ENCODE results near the gene CCT7. TPM values are rescaled to one million over a fixed set of nuclear protein-coding genes. Genes with fewer than 3 reads are reported as not detected.

Gene CCT7
- total and polyA plus RNA-seq, 11 donors, result 156 to 328 (median 200) TPM

DNA sequence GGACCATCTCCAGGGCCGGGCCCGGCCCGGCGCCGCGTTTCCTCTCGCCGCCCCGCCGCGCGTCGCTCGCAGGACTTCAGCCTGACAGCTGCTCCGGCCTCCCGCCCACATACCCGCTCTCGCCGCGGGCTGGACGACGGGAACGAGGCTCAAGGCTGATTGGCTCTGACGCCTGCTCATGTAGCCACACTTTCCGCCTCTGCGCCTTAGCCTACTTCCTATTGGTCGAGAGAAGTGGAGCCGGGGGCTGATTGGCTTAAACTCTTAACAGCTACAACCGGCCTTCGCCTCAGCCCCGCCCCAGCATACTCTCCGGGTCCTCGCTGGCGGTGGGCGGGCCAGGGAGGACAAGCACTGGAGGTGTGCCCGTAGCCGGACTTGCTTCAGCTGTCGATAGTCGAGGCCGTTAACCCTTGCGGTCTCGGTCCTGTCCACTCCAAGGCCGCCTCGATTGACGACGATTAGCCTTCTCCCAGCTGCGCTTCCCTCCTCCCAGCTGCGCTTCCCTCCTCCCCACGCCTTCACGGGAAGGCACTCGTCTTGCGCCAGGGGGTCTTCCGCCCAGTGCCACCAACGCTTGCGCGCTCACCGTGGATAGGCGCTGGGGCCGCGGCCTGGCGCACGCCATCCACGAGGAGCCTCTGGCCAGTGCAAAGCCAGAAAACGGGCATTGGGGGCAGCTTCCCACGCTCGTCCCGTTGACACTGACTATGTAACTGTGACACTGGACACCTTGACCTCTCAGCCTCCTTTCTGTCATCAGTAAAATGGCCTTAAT, 765 bp upstream of the CCT7 start, which contains the start of gene PRADC1:
TSS of gene PRADC1 (minus strand) at position 86 of the 778 bp plus-strand sequence. CDS start at position 7, 79 bp downstream.
- no peaks in the 10 kb centered on the region for H3K27me3 ChIP-seq
- intact Hi-C loops (cut with DNase I), result loop anchor here in 6 of 10 donors (2.0 to 5.0 kb wide), 2 partner anchors 154 to 163 kb away; partner anchors contain the start of genes ALMS1 (in 5 of the 6) and SFXN5 (in 1 of the 6)
- peak within 1 kb of the TSS; percentile 77 to 98 (median 94) for H3K27ac ChIP-seq
- WGBS, 4 donors, result 0 to 1% (median 0%) methylated on average over 31 to 67 of the region's 67 CpGs
- H3K4me1 ChIP-seq, result peaks cover 0 to 43% (median 30%) of the 10 kb centered on the region in 12 donors
- H3K9me3 ChIP-seq, result no peaks in the 10 kb centered on the region
- TF ChIP-seq, protein P1, sequence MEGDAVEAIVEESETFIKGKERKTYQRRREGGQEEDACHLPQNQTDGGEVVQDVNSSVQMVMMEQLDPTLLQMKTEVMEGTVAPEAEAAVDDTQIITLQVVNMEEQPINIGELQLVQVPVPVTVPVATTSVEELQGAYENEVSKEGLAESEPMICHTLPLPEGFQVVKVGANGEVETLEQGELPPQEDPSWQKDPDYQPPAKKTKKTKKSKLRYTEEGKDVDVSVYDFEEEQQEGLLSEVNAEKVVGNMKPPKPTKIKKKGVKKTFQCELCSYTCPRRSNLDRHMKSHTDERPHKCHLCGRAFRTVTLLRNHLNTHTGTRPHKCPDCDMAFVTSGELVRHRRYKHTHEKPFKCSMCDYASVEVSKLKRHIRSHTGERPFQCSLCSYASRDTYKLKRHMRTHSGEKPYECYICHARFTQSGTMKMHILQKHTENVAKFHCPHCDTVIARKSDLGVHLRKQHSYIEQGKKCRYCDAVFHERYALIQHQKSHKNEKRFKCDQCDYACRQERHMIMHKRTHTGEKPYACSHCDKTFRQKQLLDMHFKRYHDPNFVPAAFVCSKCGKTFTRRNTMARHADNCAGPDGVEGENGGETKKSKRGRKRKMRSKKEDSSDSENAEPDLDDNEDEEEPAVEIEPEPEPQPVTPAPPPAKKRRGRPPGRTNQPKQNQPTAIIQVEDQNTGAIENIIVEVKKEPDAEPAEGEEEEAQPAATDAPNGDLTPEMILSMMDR (IDR thresholded peaks at IDR 0.05), result no peak
- TF ChIP-seq POLR2A (IDR thresholded peaks at IDR 0.05), result peak in 1 of 2 donors; percentile 85
- peak within 1 kb of the TSS; percentile 60 to 92 (median 78) for H3K4me3 ChIP-seq
- ATAC-seq (peak; percentile 93 to 97 (median 96)), DNase-seq (peak; percentile 98 to 99 (median 99))
- H3K36me3 ChIP-seq, result peaks cover 0 to 25% (median 21%) of the 10 kb centered on the region in 9 donors

DNA sequence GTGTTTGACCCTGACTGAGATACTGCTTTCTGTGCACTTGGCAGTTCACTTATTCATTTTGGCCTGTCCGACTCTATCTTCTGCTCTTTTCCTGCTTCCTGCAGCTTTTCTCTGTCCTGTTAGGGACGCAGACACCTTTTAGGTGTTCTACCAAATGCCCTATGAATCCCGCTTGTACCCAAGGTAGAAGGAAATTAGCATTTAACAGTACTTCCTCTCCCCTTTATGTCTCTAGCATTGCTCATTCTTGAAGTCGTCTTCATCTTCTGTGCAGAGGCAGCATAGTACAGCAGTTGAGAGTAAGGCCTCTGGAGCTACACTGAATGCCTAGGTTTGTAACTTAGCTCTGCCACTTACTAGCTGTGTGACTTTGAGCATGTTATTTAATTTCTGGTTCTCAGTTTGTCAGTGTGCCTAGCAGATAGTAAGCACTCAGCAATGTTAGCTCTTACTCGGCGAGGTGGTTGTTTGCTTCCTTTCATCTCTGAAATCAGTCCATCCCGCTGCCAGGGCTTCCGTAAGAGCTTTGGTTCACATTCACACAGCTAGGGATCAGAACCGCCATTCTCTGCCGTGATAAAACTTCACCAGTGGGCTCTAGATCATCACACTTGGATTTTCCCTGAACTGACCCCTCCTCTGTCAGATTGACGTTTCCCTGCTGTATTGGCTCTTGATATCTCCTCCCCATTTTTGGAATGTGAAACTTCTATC, 1.4 kb downstream of the CCT7 start:
- Histone ChIP-seq H3K9me3 (no peaks in the 10 kb centered on the region), H3K4me1 (peaks cover 0 to 60% (median 37%) of the 10 kb centered on the region in 12 donors), H3K36me3 (peaks cover 0 to 32% (median 16%) of the 10 kb centered on the region in 9 donors), H3K27me3 (no peaks in the 10 kb centered on the region), H3K4me3 (peak overlapping the region in 11 of 12 donors; percentile 67 to 92 (median 78)), H3K27ac (peak overlapping the region in 5 of 12 donors; percentile 93 to 98 (median 96))
- no peak for DNase-seq
- TF ChIP-seq POLR2A (IDR thresholded peaks at IDR 0.05), result no peak
- TF ChIP-seq, protein P1 (IDR thresholded peaks at IDR 0.05), result no peak
- ATAC-seq, result no peak
- intact Hi-C loops (cut with DNase I), result no loop called here
- 60 to 64% (median 61%) methylated on average over 11 of the region's 11 CpGs for WGBS, 4 donors

DNA sequence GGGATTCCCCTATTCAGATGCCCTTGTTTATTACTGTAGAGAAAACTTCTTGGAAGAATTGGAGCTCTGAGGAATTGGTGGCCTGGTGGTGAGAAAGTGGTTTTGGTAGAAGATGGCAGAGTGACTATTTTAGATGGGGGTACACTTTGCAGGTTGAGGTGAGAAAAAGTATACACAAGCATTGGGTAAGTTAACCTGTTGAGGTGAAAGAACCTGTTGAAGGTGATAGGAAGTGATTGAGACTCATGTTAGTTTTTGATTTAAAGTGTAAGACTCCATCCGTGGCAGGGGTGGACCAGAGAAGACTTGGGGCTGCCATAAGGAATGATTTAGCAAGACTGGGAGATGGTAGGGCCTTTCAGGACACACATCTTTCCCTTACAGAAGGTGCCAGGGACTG, 3.1 kb downstream of the CCT7 start:
- Histone ChIP-seq H3K4me1 (peaks cover 0 to 59% (median 37%) of the 10 kb centered on the region in 12 donors), H3K9me3 (no peaks in the 10 kb centered on the region), H3K27me3 (no peaks in the 10 kb centered on the region), H3K27ac (no peak overlapping the region), H3K4me3 (no peak overlapping the region), H3K36me3 (peaks cover 0 to 49% (median 33%) of the 10 kb centered on the region in 9 donors)
- TF ChIP-seq, protein P1 (IDR thresholded peaks at IDR 0.05), result no peak
- TF ChIP-seq POLR2A (IDR thresholded peaks at IDR 0.05), result no peak
- ATAC-seq (no peak), DNase-seq (no peak)
- intact Hi-C loops (cut with DNase I), result no loop called here
- WGBS, 4 donors, result 53 to 87% (median 61%) methylated on average over 1 of the region's 1 CpG

DNA sequence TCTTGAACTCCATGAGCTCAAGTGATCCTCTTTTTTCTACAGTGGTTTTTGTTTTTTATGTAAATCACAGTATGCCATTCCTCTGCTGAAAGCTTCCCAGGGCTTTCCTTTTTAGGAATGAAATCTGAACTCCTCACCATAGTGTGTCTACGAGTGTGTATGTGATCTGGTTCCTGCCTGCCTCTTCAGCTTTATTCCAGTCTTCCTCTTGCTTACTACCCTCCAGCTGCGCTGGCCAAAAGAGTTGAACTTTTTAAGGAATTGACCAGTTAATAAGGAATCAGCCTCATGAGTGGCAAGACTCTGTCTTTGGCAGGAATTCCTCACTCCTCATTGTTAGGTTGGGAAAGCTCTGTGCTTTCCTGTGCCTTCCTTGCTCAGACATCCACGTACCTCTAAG, 4.0 kb downstream of the CCT7 start:
- Histone ChIP-seq H3K36me3 (peaks cover 0 to 59% (median 43%) of the 10 kb centered on the region in 9 donors), H3K9me3 (no peaks in the 10 kb centered on the region), H3K27ac (no peak overlapping the region), H3K4me1 (peaks cover 0 to 54% (median 34%) of the 10 kb centered on the region in 12 donors), H3K4me3 (no peak overlapping the region), H3K27me3 (no peaks in the 10 kb centered on the region)
- DNase-seq, result no peak
- WGBS, 4 donors, result 59 to 71% (median 63%) methylated on average over 3 of the region's 3 CpGs
- TF ChIP-seq, protein P1 (IDR thresholded peaks at IDR 0.05), result no peak
- no peak for TF ChIP-seq POLR2A (IDR thresholded peaks at IDR 0.05)
- no peak for ATAC-seq
- intact Hi-C loops (cut with DNase I), result no loop called here
